ENCODE measurements around the gene SP2. TPM values are rescaled to one million over a fixed set of nuclear protein-coding genes. Genes with fewer than 3 reads are reported as not detected.
A peak's percentile ranks its signal among the peaks of the same experiment; 100 is the strongest.

SP2 gene
- 11.0 and 13.8 TPM in 2 replicates for total RNA-seq (2021; fragmentation: NEBNext Ultra II Directional; extraction: Animal tissue kit (Norgen Biotek cat#: 25700))
- 5.6 and 9.5 TPM in 2 replicates for polyA plus RNA-seq (2011; rRNA removed)
- polyA plus RNA-seq (2011; cell fraction: cytosol; rRNA removed), result 3.8 TPM
- 9.7 TPM for polyA plus RNA-seq (2011; cell fraction: nucleus; rRNA removed)
- 12.1 to 18.6 TPM (median 18.1 TPM) in 4 replicates for polyA plus RNA-seq (2012, experiment 1 of 2)
- 14.7 TPM for polyA plus RNA-seq (2012, experiment 2 of 2)
- polyA plus RNA-seq (2013, experiment 1 of 2), result 18.4 TPM
- 15.6 TPM for polyA plus RNA-seq (2013, experiment 2 of 2)
- 2.4 and 5.9 TPM in 2 replicates for polyA minus RNA-seq (2011; rRNA and poly(A)+ RNA removed)
- 3.9 TPM for polyA minus RNA-seq (2011; cell fraction: cytosol; rRNA and poly(A)+ RNA removed)
- polyA minus RNA-seq (2011; cell fraction: nucleus; rRNA and poly(A)+ RNA removed), result 5.2 TPM
- long read RNA-seq, experiment 1, partial matches to known transcripts, result 2 of 10 reads
- long read RNA-seq, experiment 1, other reads (novel, unspliced or antisense), result 8 of 10 reads
- long read RNA-seq, experiment 2, partial matches to known transcripts, result 0 of 1 reads
- long read RNA-seq, experiment 2, other reads (novel, unspliced or antisense), result 1 of 1 reads

DNA sequence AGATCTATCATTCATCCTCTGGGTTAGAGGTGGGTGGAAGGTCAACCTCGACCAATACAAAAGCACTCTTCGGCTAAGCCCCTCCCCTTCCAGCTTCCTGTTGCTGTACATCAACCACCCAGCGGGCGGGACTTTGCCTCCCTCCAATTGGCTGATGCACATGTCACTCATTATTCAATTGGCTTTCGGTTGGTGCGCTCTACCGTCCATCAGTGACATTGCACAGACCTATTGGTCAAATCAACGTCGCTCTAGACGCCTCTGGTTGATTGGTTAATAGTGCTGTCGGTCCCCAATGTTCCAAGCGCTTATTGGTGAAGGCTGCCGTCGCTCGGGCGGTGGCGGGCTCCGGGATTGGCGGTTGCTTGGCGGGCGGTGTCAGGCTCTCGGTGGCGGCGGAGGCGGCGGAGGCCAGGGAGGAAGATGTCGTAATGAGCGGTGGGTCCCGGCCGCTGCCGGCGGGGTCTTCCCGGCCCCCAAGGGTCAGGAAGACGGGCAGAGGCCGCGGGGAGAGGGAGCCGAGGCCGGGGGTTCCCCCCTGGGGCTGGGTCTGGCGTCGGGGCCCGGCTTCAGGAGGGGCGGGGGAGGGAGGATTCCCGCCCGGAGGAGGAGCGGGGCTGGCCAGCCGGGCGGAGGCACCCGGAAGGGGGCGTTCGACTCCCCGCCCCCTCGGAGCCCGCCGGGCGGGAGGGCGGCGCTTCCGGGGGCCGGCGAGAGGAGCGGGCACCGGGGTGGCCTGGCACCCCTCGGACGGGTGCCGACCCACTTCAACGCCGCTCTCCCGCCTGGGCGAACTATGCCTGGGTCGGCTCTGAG, at the start of gene SP2:
TSS of gene SP2 (plus strand) at position 381 of the 816 bp plus-strand sequence. CDS start at position 432, 51 bp downstream.
- Histone ChIP-seq H3K4me1 (replicated peaks in 1 of 4; ENCODE audit: control insufficient read depth in 3 of 4, insufficient read depth in 4 of 4, low read length in 3 of 4) (peaks cover 0 to 9% (median 4%) of the 10 kb centered on the region in 4 experiments; a peak in 6 of 7 replicates), H2AFZ (ENCODE audit: low read length) (peak within 1 kb of the TSS; percentile 68; the same call in 1 of the 2 replicates), H2BK12ac (ENCODE audit: low read depth, low read length) (no peak within 1 kb of the TSS; the same call in 1 of the 2 replicates), H3K9ac (replicated peaks in 1 of 4; ENCODE audit: extremely low read depth in 1 of 4, low read depth in 3 of 4, low read length in 3 of 4) (peak within 1 kb of the TSS; percentile 69 to 85 (median 80)), H3K4me3 (ENCODE audit: extremely low read depth in 1 of 4, insufficient read depth in 2 of 4, low read depth in 3 of 4, low read length in 4 of 4) (peak within 1 kb of the TSS; percentile 85 to 99 (median 93)), H3K4me2 (ENCODE audit: insufficient read depth in 1 of 2, low read depth in 2 of 2, low read length in 2 of 2) (peak within 1 kb of the TSS; percentile 95 to 100), H2BK15ac (ENCODE audit: low read length) (0 out of 2 replicates have a peak within 1 kb of the TSS, but pooled peaks have one; percentile 25), H3K9me3 (ENCODE audit: insufficient read depth in 2 of 2, low read depth in 1 of 2, low read length in 1 of 2) (no peaks in the 10 kb centered on the region), H3K79me1 (ENCODE audit: low read depth, low read length) (peaks cover 10% of the 10 kb centered on the region; the same call in 1 of the 2 replicates), H4K8ac (ENCODE audit: extremely low read depth, insufficient read depth, low read length) (peak within 1 kb of the TSS; percentile 96), H3K18ac (ENCODE audit: extremely low read depth, low read length) (peak within 1 kb of the TSS; percentile 91), H3K4ac (replicated peaks; ENCODE audit: insufficient read length, low read depth, low read length) (peak within 1 kb of the TSS; percentile 27), H2BK120ac (replicated peaks; ENCODE audit: low read depth, low read length) (no peak within 1 kb of the TSS), H3K56ac (replicated peaks; ENCODE audit: insufficient read length, low read depth, low read length) (peak within 1 kb of the TSS; percentile 19), H2BK20ac (ENCODE audit: low read length) (no peak within 1 kb of the TSS), H3K36me3 (ENCODE audit: control insufficient read depth in 2 of 4, insufficient read depth in 4 of 4, low read length in 3 of 4) (no peaks in the 10 kb centered on the region), H2BK5ac (ENCODE audit: low read depth, low read length) (peak within 1 kb of the TSS; percentile 73), H3K79me2 (ENCODE audit: control insufficient read depth in 1 of 2, insufficient read depth in 2 of 2, low read length in 2 of 2) (peaks cover 0 to 21% of the 10 kb centered on the region in 2 experiments; a peak in 3 of 4 replicates), H3K27me3 (replicated peaks in 1 of 4; ENCODE audit: control insufficient read depth in 3 of 4, extremely low read depth in 1 of 4, insufficient read depth in 3 of 4, low read length in 3 of 4) (no peaks in the 10 kb centered on the region; a peak in 1 of 7 replicates), H3K14ac (ENCODE audit: insufficient read length) (no peak within 1 kb of the TSS), H2AK5ac (ENCODE audit: low read depth, low read length) (no peak within 1 kb of the TSS), H4K5ac (ENCODE audit: insufficient read length, low read depth, low read length) (peak within 1 kb of the TSS; percentile 90), H4K91ac (replicated peaks; ENCODE audit: insufficient read length, low read length) (peak within 1 kb of the TSS; percentile 86), H3K23me2 (ENCODE audit: low read depth, low read length) (peaks cover 4% of the 10 kb centered on the region), H3K23ac (ENCODE audit: insufficient read length) (no peak within 1 kb of the TSS), H4K20me1 (replicated peaks in 1 of 2; ENCODE audit: control insufficient read depth in 1 of 2, insufficient read depth in 2 of 2, low read length in 2 of 2) (no peaks in the 10 kb centered on the region), H3K27ac (ENCODE audit: low read depth, low read length) (peak within 1 kb of the TSS; percentile 83)
- peak; percentile 100 for DNase-seq (ENCODE audit: low read depth in 1 of 2, low spot score in 2 of 2)
- CTCF ChIA-PET (ENCODE audit: partially characterized antibody), result interaction anchor here (0.7 to 18.8 kb wide), 15 partner anchors 10 to 121 kb away, joined by 3 to 1206 read pairs (median 4); partner anchors contain the start of genes PRR15L, SCRN2 and SP6
- 2% methylated on average over 39 of the region's 70 CpGs; no CpG with 5 or more reads in 1 of the 2 experiments for WGBS, 2 experiments (ENCODE audit: extremely low coverage in 1 of 2, insufficient coverage in 1 of 2, insufficient read length in 1 of 2, insufficient replicate concordance in 2 of 2, low coverage in 1 of 2, low lambda C conversion rate in 2 of 2, missing lambda C conversion rate in 1 of 2)
- POLR2A ChIA-PET (ENCODE audit: partially characterized antibody), result interaction anchor here (0.6 to 8.9 kb wide), 26 partner anchors 9 to 196 kb away, joined by 3 to 134 read pairs (median 5); partner anchors contain the start of genes CDK5RAP3, LRRC46, MRPL10 and PNPO
- peak; percentile 96 for FAIRE-seq
- TF ChIP-seq GABPA (IDR thresholded peaks at IDR 0.05; ENCODE audit: borderline replicate concordance, insufficient read depth, low read length) (peak; percentile 94), CHD2 (IDR thresholded peaks at IDR 0.05; ENCODE audit: low read length) (peak; percentile 99), HDAC6 (IDR thresholded peaks at IDR 0.05; ENCODE audit: low read depth, low read length) (no peak), TAF1 (IDR thresholded peaks at IDR 0.05; ENCODE audit: low read depth, low read length) (peak; percentile 64), BRCA1 (IDR thresholded peaks at IDR 0.05; ENCODE audit: low read depth, low read length) (no peak), TAF7 (optimal IDR thresholded peaks at IDR 0.05; ENCODE audit: borderline replicate concordance, low read depth, low read length) (peak; percentile 52), SP2 (IDR thresholded peaks at IDR 0.05; ENCODE audit: low read length) (peak; percentile 100), KDM4A (IDR thresholded peaks at IDR 0.05; ENCODE audit: low read depth, low read length, severe bottlenecking) (peak; percentile 73), CEBPB (IDR thresholded peaks at IDR 0.05; ENCODE audit: low read depth, low read length) (peak; percentile 69; the same call in 1 of the 2 replicates)
